Calu3 (cell line): ENCODE results near the gene ZSWIM8. TPM values are rescaled to one million over a fixed set of nuclear protein-coding genes. Genes with fewer than 3 reads are reported as not detected.
"Not testable (repeated sequence)": the region's sequence is repeated elsewhere in the genome, so short reads cannot be mapped to it uniquely, and the experiment has no call there.

ENCODE experiments used
- BruUV-seq: library from RNA; stranded (reverse); fragments of 400-500 nt; replicated peaks from 2 replicates; lab custom pipeline; 2021; lab: Mats Ljungman, UMichigan
- CTCF ChIA-PET: fragments of 300-600 bp; sonication (Branson Sonifier 250); formaldehyde crosslinking; loops from one replicate; lab custom pipeline; 2022; ENCODE audit warnings: antibody characterized with exemption; lab: Charles Lee
- DNase-seq: peaks from one replicate; pipeline ENCODE4 v3.0.0; 2022
- H3K27ac Mint-ChIP-seq: one replicate; pipeline ENCODE4 v1.8.0; 2022; ENCODE audit warnings: mixed read lengths; ENCODE audit not compliant: unreplicated experiment
- H3K27me3 Mint-ChIP-seq: one replicate; pipeline ENCODE4 v1.8.0; 2022; ENCODE audit warnings: mixed read lengths; ENCODE audit not compliant: unreplicated experiment
- H3K36me3 Mint-ChIP-seq: one replicate; pipeline ENCODE4 v1.8.0; 2022; ENCODE audit warnings: mild to moderate bottlenecking, moderate library complexity, mixed read lengths; ENCODE audit not compliant: insufficient read depth, unreplicated experiment
- H3K4me1 Mint-ChIP-seq: one replicate; pipeline ENCODE4 v1.8.0; 2022; ENCODE audit warnings: mild to moderate bottlenecking, low read depth, mixed read lengths; ENCODE audit not compliant: unreplicated experiment
- H3K4me3 Mint-ChIP-seq: one replicate; pipeline ENCODE4 v1.8.0; 2022; ENCODE audit warnings: mild to moderate bottlenecking, low read depth, moderate library complexity, mixed read lengths; ENCODE audit not compliant: unreplicated experiment
- H3K9me3 Mint-ChIP-seq: one replicate; pipeline ENCODE4 v1.8.0; 2022; ENCODE audit warnings: low read depth, mixed read lengths; ENCODE audit not compliant: unreplicated experiment
- CTCF ChIP-seq: fragments of 200-600 bp; IDR thresholded peaks from one replicate; pipeline ENCODE4 v1.8.0; 2022; ENCODE audit warnings: antibody characterized with exemption; ENCODE audit not compliant: unreplicated experiment
- intact Hi-C: fragments of 100-400 bp; cut with micrococcal nuclease; formaldehyde crosslinking; loops from one replicate; pipeline ENCODE4 v1.10.0; 2022; ENCODE audit not compliant: unreplicated experiment
- total RNA-seq: library from RNA; stranded (reverse); gene quantifications from 2 replicates; pipeline ENCODE4 v1.2.3, GENCODE V29; 2022

The ZSWIM8 gene
- total RNA-seq, 1 experiment from 2014 or later: 59.9 TPM

- H3K4me3 Mint-ChIP-seq: no peak overlapping the region
- no peak for TF ChIP-seq CTCF
- BruUV-seq: no TSS peak
- H3K4me1 Mint-ChIP-seq: no peaks in the 10 kb centered on the region
- intact Hi-C loops: no loop called here
- no peaks in the 10 kb centered on the region for H3K9me3 Mint-ChIP-seq
- no peaks in the 10 kb centered on the region for H3K27me3 Mint-ChIP-seq
- no peak for DNase-seq
- no peak overlapping the region for H3K27ac Mint-ChIP-seq
- CTCF ChIA-PET: no interaction called here
- peaks cover 24% of the 10 kb centered on the region for H3K36me3 Mint-ChIP-seq
Measured at GRCh38 chr10:73824146-73824725, 38.8 kb downstream of the ZSWIM8 start.

GRCh38 chr10:73827346-73828089 is 42.1 kb downstream of the ZSWIM8 start:
- BruUV-seq: no TSS peak
- Mint-ChIP-seq H3K36me3 (peaks cover 16% of the 10 kb centered on the region), H3K27me3 (no peaks in the 10 kb centered on the region), H3K4me3 (no peak overlapping the region), H3K27ac (no peak overlapping the region), H3K4me1 (no peaks in the 10 kb centered on the region), H3K9me3 (no peaks in the 10 kb centered on the region)
- DNase-seq: no peak
- no peak for TF ChIP-seq CTCF
- intact Hi-C loops: no loop called here
- CTCF ChIA-PET: no interaction called here

GRCh38 chr10:73828161-73828560 is 42.8 kb downstream of the ZSWIM8 start:
- no peak overlapping the region for H3K27ac Mint-ChIP-seq
- intact Hi-C loops: no loop called here
- BruUV-seq: no TSS peak
- DNase-seq: no peak
- H3K36me3 Mint-ChIP-seq: peaks cover 15% of the 10 kb centered on the region
- no peaks in the 10 kb centered on the region for H3K27me3 Mint-ChIP-seq
- no peak overlapping the region for H3K4me3 Mint-ChIP-seq
- no peaks in the 10 kb centered on the region for H3K4me1 Mint-ChIP-seq
- no peaks in the 10 kb centered on the region for H3K9me3 Mint-ChIP-seq
- CTCF ChIA-PET: no interaction called here
- no peak for TF ChIP-seq CTCF

GRCh38 chr10:73829090-73829489 is 43.7 kb downstream of the ZSWIM8 start:
- H3K27ac Mint-ChIP-seq, H3K27me3 Mint-ChIP-seq, H3K4me3 Mint-ChIP-seq, H3K9me3 Mint-ChIP-seq, BruUV-seq, DNase-seq, intact Hi-C loops, H3K4me1 Mint-ChIP-seq, CTCF ChIA-PET: not testable (repeated sequence)
- H3K36me3 Mint-ChIP-seq: peaks cover 14% of the 10 kb centered on the region
